A549 treated with RU486 at 1 μM for 4 hours (cell line): Measurements from ENCODE around the gene BEX3. TPM values are rescaled to one million over a fixed set of nuclear protein-coding genes. Genes with fewer than 3 reads are reported as not detected.

Experiments
- total RNA-seq: library from RNA; stranded (reverse); fragments of 200-300 nt; extraction: Qiagen RNA extraction; gene quantifications from 5 replicates; pipeline ENCODE4 v1.2.3, GENCODE V29; 2022; ENCODE audit warnings: low read depth

The BEX3 gene
- 189 to 260 TPM (median 254 TPM) in 5 replicates for total RNA-seq

DNA sequence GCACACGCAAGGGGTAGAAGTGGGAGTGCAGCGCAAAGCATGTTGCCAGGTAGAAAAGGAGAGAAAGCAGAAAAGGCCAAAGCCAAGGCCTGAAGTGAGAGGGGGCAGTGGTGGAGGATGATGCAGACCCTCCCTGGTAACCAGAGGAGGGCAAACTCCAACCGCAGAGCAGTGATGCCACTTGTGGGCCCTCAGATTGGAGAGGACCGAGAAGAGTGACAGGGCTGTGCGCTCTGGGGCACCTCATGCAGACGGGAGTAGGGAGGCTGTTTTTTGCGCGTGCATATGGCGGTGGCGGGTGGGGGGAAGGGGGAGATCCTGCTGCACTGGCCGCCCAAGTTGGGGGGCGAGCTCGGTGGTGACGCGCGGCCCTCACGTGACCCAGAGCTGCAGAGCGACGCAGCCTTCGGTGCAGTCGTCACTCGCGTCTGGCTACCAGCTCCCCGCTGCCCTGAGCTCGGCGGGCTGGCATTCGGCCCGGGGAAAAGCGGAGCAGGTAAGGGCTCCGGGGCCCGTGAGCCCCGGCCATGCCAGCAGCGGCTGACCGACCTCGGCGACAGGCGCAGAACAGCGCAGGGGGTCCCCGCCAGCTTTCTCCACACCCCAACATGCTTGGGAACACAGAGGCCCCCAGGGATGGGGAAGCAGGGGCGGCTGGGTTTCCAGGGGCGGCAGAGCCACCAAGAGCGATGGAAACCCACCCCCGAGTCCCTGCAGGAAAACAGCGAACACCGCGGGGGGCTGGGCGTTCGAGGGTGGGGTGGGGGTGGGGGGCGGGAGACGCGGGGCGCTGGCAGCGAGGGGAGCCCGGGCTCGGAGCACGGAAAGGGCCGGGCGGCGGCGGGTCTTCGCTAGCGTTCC, at the start of gene BEX3:
TSS of gene BEX3 (plus strand) at position 421 of the 861 bp plus-strand sequence. CDS start 984 bp downstream, outside the sequence.

DNA sequence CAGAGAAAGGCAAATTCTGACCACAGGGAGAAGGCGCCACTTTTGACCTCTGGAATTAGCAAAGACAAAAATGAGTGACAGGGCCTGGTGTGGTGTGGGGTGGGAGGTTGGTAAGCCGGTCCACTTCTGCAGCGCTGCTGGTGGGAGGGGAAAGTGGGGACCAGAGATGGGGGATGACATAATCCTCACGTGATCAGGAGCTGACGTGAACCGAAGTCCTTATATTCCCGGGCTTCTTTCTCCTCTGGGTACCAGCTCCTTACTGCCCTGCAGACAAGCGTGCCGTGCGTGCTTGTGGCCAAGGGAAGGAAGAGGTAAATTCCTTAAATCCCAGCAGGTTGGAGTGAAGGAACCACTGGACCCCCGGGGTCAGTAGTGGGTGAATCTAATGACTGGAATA, 46.3 kb upstream of the BEX3 start, which contains the start of gene TCEAL7:
TSS of gene TCEAL7 (plus strand) at position 249 of the 400 bp plus-strand sequence. CDS start 1,165 bp downstream, outside the sequence.

GRCh38 chrX:103356130-103356798, 20.1 kb upstream of the BEX3 start, which contains the start of gene TCEAL9:
TCEAL9 (plus strand) TSS chrX:103356506; CDS start chrX:103357685, 1,179 bp downstream.

Other genes with a start within 250 kb of the BEX3 start
- gene BEX4, start 161.4 kb upstream of the BEX3 start, total RNA-seq, result 1.4 to 2.3 TPM (median 2.2 TPM) in 5 replicates
- 16.9 to 41.0 TPM (median 30.2 TPM) in 5 replicates for gene TCEAL8, start 121.4 kb upstream of the BEX3 start, total RNA-seq
- not detected in 5 replicates for gene TCEAL5, start 99.8 kb upstream of the BEX3 start, total RNA-seq
- gene BEX2, start 65.5 kb upstream of the BEX3 start, total RNA-seq, result 7.5 to 12.9 TPM (median 10.3 TPM) in 5 replicates
- not detected in 5 replicates for gene TCEAL7, start 46.3 kb upstream of the BEX3 start, total RNA-seq
- 79.9 to 165 TPM (median 90.7 TPM) in 5 replicates for gene TCEAL9, start 20.0 kb upstream of the BEX3 start, total RNA-seq
- not detected in 5 replicates for gene RAB40A, start 143.0 kb downstream of the BEX3 start, total RNA-seq
- 109 to 166 TPM (median 116 TPM) in 5 replicates for gene TCEAL4, start 209.0 kb downstream of the BEX3 start, total RNA-seq
- 15.4 to 24.3 TPM (median 19.7 TPM) in 5 replicates for gene TCEAL3, start 231.4 kb downstream of the BEX3 start, total RNA-seq